Hair follicle dermal papilla cell (primary cell): ENCODE measurements around the gene UGT1A9. TPM values are rescaled to one million over a fixed set of nuclear protein-coding genes. Genes with fewer than 3 reads are reported as not detected.

ENCODE experiments used
- total RNA-seq: library from RNA; depleted of rRNA; stranded (reverse); fragments of >200 nt; gene quantifications from 2 replicates; pipeline ENCODE4 v1.2.3, GENCODE V29; 2012

Gene UGT1A9
- total RNA-seq: not detected in 2 replicates

DNA sequence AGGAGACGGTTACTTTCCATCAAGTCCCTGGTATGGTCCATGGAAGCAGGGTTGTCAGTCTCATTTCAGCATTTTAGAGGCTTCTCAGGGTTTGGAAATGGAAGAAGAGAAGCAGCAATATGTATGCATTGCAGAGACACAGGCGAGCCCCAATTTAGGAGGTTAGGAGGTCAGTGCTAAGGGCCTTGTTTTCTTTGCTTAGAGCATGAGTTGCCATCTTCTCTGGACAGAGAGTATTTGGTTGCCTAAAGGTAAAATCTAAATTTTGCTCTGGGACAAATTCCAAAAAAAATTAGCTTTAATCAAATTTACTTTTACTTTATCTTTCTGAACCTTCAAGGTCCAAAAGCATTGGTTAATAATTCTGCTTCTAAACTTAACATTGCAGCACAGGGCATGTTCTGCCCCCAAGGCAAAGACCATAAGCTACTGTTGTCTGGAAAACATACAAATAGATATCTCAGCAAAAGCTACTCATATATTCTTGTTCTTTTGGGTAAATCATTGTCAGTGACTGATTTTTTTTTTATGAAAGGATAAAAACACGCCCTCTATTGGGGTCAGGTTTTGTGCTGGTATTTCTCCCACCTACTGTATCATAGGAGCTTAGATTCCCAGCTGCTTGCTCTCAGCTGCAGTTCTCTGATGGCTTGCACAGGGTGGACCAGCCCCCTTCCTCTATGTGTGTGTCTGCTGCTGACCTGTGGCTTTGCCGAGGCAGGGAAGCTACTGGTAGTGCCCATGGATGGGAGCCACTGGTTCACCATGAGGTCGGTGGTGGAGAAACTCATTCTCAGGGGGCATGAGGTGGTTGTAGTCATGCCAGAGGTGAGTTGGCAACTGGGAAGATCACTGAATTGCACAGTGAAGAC, at the start of gene UGT1A9:
Gene UGT1A9, plus strand, starts transcription at position 609 of the 872 bp plus-strand sequence. Its CDS starts 37 bp downstream, at position 646.

DNA sequence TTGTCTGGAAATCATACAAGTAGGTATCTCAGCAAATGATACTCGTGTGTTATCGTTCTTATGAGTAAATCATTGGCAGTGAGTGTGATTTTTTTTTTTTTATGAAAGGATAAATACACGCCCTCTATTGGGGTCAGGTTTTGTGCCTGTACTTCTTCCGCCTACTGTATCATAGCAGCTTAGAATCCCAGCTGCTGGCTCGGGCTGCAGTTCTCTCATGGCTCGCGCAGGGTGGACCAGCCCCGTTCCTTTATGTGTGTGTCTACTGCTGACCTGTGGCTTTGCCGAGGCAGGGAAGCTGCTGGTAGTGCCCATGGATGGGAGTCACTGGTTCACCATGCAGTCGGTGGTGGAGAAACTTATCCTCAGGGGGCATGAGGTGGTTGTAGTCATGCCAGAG, 35.4 kb upstream of the UGT1A9 start, which contains the start of gene UGT1A10:
Gene UGT1A10, plus strand, starts transcription at position 143 of the 400 bp plus-strand sequence. Its CDS starts 75 bp downstream, at position 218.

DNA sequence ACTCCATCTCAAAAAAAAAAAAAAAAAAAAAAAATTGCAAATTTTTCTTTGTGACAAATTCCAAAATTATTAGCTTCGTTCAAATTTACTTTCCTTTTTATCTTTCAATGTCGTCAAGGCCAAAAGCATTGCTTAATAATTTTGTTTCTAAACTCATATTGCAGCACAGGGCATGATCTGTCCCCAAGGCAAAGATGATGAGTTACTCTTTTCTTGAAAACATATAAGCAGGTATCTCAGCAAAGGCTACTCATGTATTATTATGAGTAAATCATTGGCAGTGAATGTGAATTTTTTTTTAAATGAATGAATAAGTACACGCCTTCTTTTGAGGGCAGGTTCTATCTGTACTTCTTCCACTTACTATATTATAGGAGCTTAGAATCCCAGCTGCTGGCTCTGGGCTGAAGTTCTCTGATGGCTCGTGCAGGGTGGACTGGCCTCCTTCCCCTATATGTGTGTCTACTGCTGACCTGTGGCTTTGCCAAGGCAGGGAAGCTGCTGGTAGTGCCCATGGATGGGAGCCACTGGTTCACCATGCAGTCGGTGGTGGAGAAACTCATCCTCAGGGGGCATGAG, 9.9 kb downstream of the UGT1A9 start, which contains the start of gene UGT1A7:
Gene UGT1A7, plus strand, starts transcription at position 381 of the 579 bp plus-strand sequence. Its CDS starts 37 bp downstream, at position 418.

DNA sequence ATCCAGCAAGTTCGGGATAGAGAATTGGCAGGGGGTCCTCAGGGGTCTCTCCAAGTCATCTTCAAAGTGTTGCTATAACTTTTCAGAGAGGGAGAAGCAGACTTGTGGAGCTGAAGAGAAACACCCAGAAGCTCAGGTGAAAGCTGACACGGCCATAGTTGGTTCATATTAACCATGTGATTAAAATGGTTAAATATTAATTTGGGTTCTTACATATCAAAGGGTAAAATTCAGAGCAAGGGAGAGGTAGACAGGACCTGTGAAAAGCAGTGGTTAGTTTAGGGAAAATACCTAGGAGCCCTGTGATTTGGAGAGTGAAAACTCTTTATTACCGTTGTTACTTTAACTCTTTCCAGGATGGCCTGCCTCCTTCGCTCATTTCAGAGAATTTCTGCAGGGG, 20.9 kb downstream of the UGT1A9 start, which contains the start of gene UGT1A6:
Gene UGT1A6, plus strand, starts transcription at position 243 of the 400 bp plus-strand sequence. Its CDS starts 115 bp downstream, at position 358.

DNA sequence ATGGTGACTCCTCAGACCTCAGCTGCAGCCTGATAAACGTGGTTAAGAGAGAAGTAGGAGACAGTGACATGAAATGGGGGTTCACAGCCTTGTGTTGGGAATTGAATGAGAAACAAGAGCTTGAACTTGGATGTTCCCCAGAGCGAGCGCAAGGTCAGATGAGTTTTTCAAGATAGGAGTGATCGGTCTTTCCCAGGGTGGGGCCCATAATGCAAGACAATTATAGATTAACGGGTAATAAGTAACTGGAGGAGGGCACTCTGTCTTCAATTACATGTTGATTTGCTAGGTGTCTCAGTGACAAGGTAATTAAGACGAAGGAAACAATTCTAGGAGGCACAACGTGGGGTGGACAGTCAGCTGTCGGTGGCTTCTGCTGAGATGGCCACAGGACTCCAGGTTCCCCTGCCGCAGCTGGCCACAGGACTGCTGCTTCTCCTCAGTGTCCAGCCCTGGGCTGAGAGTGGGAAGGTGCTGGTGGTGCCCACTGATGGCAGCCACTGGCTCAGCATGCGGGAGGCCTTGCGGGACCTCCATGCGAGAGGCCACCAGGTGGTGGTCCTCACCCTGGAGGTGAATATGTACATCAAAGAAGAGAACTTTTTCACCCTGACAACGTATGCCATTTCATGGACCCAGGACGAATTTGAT, 41.0 kb downstream of the UGT1A9 start, which contains the start of gene UGT1A5:
Gene UGT1A5, plus strand, starts transcription at position 297 of the 651 bp plus-strand sequence. Its CDS starts 85 bp downstream, at position 382.

GRCh38 chr2:233718552-233718951, 46.9 kb downstream of the UGT1A9 start, which contains the start of gene UGT1A4:
TSS of gene UGT1A4 (plus strand) at chr2:233718736. CDS start at chr2:233718821, 85 bp downstream.

DNA sequence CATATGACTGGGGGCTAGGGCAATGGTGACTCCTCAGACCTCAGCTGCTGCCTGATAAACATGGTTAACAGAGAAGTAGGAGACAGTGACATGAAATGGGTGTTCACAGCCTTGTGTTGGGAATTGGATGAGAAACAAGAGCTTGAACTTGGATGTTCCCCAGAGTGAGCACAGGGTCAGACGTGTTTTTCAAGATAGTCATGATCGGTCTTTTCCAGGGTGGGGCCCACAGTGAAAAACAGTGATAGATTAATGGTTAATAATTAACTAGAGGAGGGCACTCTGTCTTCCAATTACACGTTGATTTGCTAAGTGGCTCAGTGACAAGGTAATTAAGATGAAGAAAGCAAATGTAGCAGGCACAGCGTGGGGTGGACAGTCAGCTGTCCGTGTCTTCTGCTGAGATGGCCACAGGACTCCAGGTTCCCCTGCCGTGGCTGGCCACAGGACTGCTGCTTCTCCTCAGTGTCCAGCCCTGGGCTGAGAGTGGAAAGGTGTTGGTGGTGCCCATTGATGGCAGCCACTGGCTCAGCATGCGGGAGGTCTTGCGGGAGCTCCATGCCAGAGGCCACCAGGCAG, 57.1 kb downstream of the UGT1A9 start, which contains the start of gene UGT1A3:
Gene UGT1A3, plus strand, starts transcription at position 320 of the 579 bp plus-strand sequence. Its CDS starts 85 bp downstream, at position 405.

DNA sequence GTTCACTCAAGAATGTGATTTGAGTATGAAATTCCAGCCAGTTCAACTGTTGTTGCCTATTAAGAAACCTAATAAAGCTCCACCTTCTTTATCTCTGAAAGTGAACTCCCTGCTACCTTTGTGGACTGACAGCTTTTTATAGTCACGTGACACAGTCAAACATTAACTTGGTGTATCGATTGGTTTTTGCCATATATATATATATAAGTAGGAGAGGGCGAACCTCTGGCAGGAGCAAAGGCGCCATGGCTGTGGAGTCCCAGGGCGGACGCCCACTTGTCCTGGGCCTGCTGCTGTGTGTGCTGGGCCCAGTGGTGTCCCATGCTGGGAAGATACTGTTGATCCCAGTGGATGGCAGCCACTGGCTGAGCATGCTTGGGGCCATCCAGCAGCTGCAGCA, 88.3 kb downstream of the UGT1A9 start, which contains the start of gene UGT1A1:
Gene UGT1A1, plus strand, starts transcription at position 228 of the 400 bp plus-strand sequence. Its CDS starts 18 bp downstream, at position 246.

GRCh38 chr2:233778030-233778429, 106.3 kb downstream of the UGT1A9 start, which contains the start of gene MROH2A:
TSS of gene MROH2A (plus strand) at chr2:233778330. CDS start at chr2:233779359, 1,029 bp downstream.

Other genes with a start within 250 kb of the UGT1A9 start
- 36.5 and 36.6 TPM in 2 replicates for gene USP40, start 105.1 kb upstream of the UGT1A9 start, total RNA-seq
- not detected in 2 replicates for gene UGT1A8, start 54.3 kb upstream of the UGT1A9 start, total RNA-seq
- not detected in 2 replicates for gene UGT1A10, start 35.5 kb upstream of the UGT1A9 start, total RNA-seq
- gene UGT1A7, start 10.0 kb downstream of the UGT1A9 start, total RNA-seq: not detected in 2 replicates
- gene UGT1A6, start 21.0 kb downstream of the UGT1A9 start, total RNA-seq: not detected in 2 replicates
- not detected in 2 replicates for gene UGT1A5, start 41.0 kb downstream of the UGT1A9 start, total RNA-seq
- gene UGT1A4, start 46.8 kb downstream of the UGT1A9 start, total RNA-seq: not detected in 2 replicates
- gene UGT1A3, start 57.1 kb downstream of the UGT1A9 start, total RNA-seq: not detected in 2 replicates
- gene UGT1A1, start 88.4 kb downstream of the UGT1A9 start, total RNA-seq: not detected in 2 replicates
- gene MROH2A, start 106.4 kb downstream of the UGT1A9 start, total RNA-seq: not detected in 2 replicates
- 2.6 and 2.8 TPM in 2 replicates for gene HJURP, start 182.6 kb downstream of the UGT1A9 start, total RNA-seq
- gene TRPM8, start 245.5 kb downstream of the UGT1A9 start, total RNA-seq: 0.24 and 0.97 TPM in 2 replicates